CD14-positive monocyte (primary cell): ENCODE data around the gene DAB2. TPM values are rescaled to one million over a fixed set of nuclear protein-coding genes. Genes with fewer than 3 reads are reported as not detected.

Experiments used
- DNase-seq, 3 donors: peaks; one replicate each; pipeline ENCODE4 v3.0.0-alpha.2; 2011 to 2022
- H2AFZ ChIP-seq: 2 replicates; pipeline ENCODE4 v1.6.0; 2012; ENCODE audit warnings: mild to moderate bottlenecking, low read depth, low read length, inconsistent platforms; ENCODE audit not compliant: insufficient read depth, poor library complexity, severe bottlenecking
- H3K27ac ChIP-seq, 2 donors: 1 replicate in 1 of 2; 2 replicates in 1 of 2; pipeline ENCODE4 v1.5.1; 2012 to 2013; ENCODE audit warnings: low read length in 2 of 2, control low read depth in 1 of 2, inconsistent platforms in 1 of 2, low read depth in 1 of 2, mild to moderate bottlenecking in 1 of 2
- H3K27me3 ChIP-seq, 2 donors: one replicate each; pipeline versions ENCODE4 v1.6.0 to v1.6.1; 2011 to 2013; ENCODE audit warnings: low read length in 2 of 2; ENCODE audit not compliant: control insufficient read depth in 2 of 2, insufficient read depth in 2 of 2
- H3K36me3 ChIP-seq, 2 donors: replicated peaks in 1 of 2; 1 replicate in 1 of 2; 2 replicates in 1 of 2; pipeline versions ENCODE4 v1.5.1 to v1.6.1; 2012 to 2013; ENCODE audit warnings: low read length in 2 of 2, control low read depth in 1 of 2, inconsistent platforms in 1 of 2, mild to moderate bottlenecking in 1 of 2; ENCODE audit not compliant: insufficient read depth in 2 of 2, control insufficient read depth in 1 of 2
- H3K4me1 ChIP-seq, 2 donors: 1 replicate in 1 of 2; 2 replicates in 1 of 2; pipeline versions ENCODE4 v1.5.1 to v1.6.1; 2012 to 2013; ENCODE audit warnings: low read length in 2 of 2, control low read depth in 1 of 2, inconsistent platforms in 1 of 2, mild to moderate bottlenecking in 1 of 2, moderate library complexity in 1 of 2; ENCODE audit not compliant: insufficient read depth in 2 of 2, control insufficient read depth in 1 of 2
- H3K4me2 ChIP-seq: replicated peaks from 2 replicates; pipeline ENCODE3; 2012; ENCODE audit warnings: low read length, moderate library complexity, mild to moderate bottlenecking; ENCODE audit not compliant: poor library complexity, severe bottlenecking; ENCODE audit errors: extremely low read depth
- H3K4me3 ChIP-seq, 3 experiments: fragments of 200-600 bp in 1 of 3; sonication (generic) in 1 of 3; replicated peaks in 1 of 3; 1 replicate in 2 of 3; 2 replicates in 1 of 3; pipeline ENCODE4 v1.5.1; 2011 to 2013; ENCODE audit warnings: low read length in 3 of 3, mild to moderate bottlenecking in 3 of 3, control low read depth in 2 of 3, low read depth in 2 of 3, inconsistent platforms in 1 of 3, moderate library complexity in 1 of 3
- H3K79me2 ChIP-seq: 2 replicates; pipeline ENCODE4 v1.6.0; 2012; ENCODE audit warnings: mild to moderate bottlenecking, control low read depth, inconsistent platforms, low read length, moderate library complexity; ENCODE audit not compliant: insufficient read depth
- H3K9ac ChIP-seq: 2 replicates; pipeline ENCODE4 v1.6.0; 2017; ENCODE audit warnings: low read length, mild to moderate bottlenecking; ENCODE audit not compliant: insufficient read depth, poor library complexity, severe bottlenecking
- H3K9me3 ChIP-seq, 2 donors: replicated peaks in 1 of 2; 1 replicate in 1 of 2; 2 replicates in 1 of 2; pipeline versions ENCODE4 v1.5.1 to v1.6.1; 2012 to 2013; ENCODE audit warnings: low read length in 2 of 2, control low read depth in 1 of 2; ENCODE audit not compliant: control insufficient read depth in 1 of 2, insufficient read depth in 1 of 2
- H4K20me1 ChIP-seq: 2 replicates; pipeline ENCODE4 v1.6.0; 2012; ENCODE audit warnings: mild to moderate bottlenecking, low read length, control low read depth, moderate library complexity; ENCODE audit not compliant: insufficient read depth
- H3K27ac Mint-ChIP-seq, 7 donors: one replicate each; pipeline ENCODE4 v1.8.0; 2020; ENCODE audit warnings: mild to moderate bottlenecking in 7 of 7, mixed read lengths in 7 of 7, moderate library complexity in 6 of 7, inconsistent platforms in 2 of 7
- H3K27me3 Mint-ChIP-seq, 3 donors: one replicate each; pipeline ENCODE4 v1.8.0; 2021 to 2022; ENCODE audit warnings: low read depth in 3 of 3, mild to moderate bottlenecking in 3 of 3, mixed read lengths in 3 of 3, moderate library complexity in 3 of 3, inconsistent platforms in 1 of 3
- H3K36me3 Mint-ChIP-seq, 2 donors: one replicate each; pipeline ENCODE4 v1.8.0; 2020; ENCODE audit warnings: mixed read lengths in 2 of 2, inconsistent platforms in 1 of 2, mild to moderate bottlenecking in 1 of 2
- H3K4me1 Mint-ChIP-seq: one replicate; pipeline ENCODE4 v1.8.0; 2020; ENCODE audit warnings: mild to moderate bottlenecking, mixed read lengths
- H3K4me3 Mint-ChIP-seq, 2 donors: one replicate each; pipeline ENCODE4 v1.8.0; 2020; ENCODE audit warnings: mild to moderate bottlenecking in 2 of 2, mixed read lengths in 2 of 2, moderate library complexity in 1 of 2
- H3K9me3 Mint-ChIP-seq, 7 donors: one replicate each; pipeline ENCODE4 v1.8.0; 2020 to 2022; ENCODE audit warnings: mixed read lengths in 7 of 7, mild to moderate bottlenecking in 6 of 7, moderate library complexity in 6 of 7, inconsistent platforms in 2 of 7
- CTCF ChIP-seq: fragments of 200-600 bp; IDR thresholded peaks from one replicate; pipeline ENCODE4 v1.8.0; 2022; ENCODE audit warnings: antibody characterized with exemption, mild to moderate bottlenecking
- WGBS: methylation state at CpG from one replicate; pipeline ENCODE4 v1.1.5; 2013; ENCODE audit warnings: missing lambda C conversion rate; ENCODE audit not compliant: insufficient coverage; 5-methylcytosine and 5-hydroxymethylcytosine counted together
- intact Hi-C, 2 donors: fragments of 100-400 bp; cut with micrococcal nuclease; formaldehyde crosslinking; loops; one replicate each; pipeline versions ENCODE4 v1.15.0 to v1.15.1; 2023
- polyA plus RNA-seq, 3 donors: library from polyadenylated mRNA; depleted of rRNA in 1 of 3; unstranded in 2 of 3; stranded (reverse) in 1 of 3; fragments of 300-500 nt in 2 of 3; fragments of >200 nt in 1 of 3; fragmentation: Illumina TruSeq in 2 of 3; gene quantifications; 1 replicate in 2 of 3; 2 replicates in 1 of 3; pipeline ENCODE4 v1.2.3, GENCODE V29; 2012 to 2021

Gene DAB2
- polyA plus RNA-seq, 3 donors: 0.98 to 4.8 (median 3.0) TPM

GRCh38 chr5:39441838-39442237 is 17.1 kb upstream of the DAB2 start:
- Histone ChIP-seq H3K27ac (no peak overlapping the region), H3K4me2 (no peak overlapping the region), H3K9ac (no peak overlapping the region), H3K9me3 (no peaks in the 10 kb centered on the region), H2AFZ (no peak overlapping the region), H4K20me1 (no peaks in the 10 kb centered on the region), H3K4me3 (no peak overlapping the region), H3K27me3 (no peaks in the 10 kb centered on the region), H3K36me3 (no peaks in the 10 kb centered on the region), H3K4me1 (no peaks in the 10 kb centered on the region), H3K79me2 (no peaks in the 10 kb centered on the region)
- intact Hi-C loops: loop anchor here in 1 of 2 donors (10.0 kb wide), 1 partner anchor 63 kb away; no protein-coding TSS in a partner anchor
- DNase-seq: no peak
- Mint-ChIP-seq H3K27me3 (peaks cover 0 to 4% (median 0%) of the 10 kb centered on the region in 3 donors), H3K9me3 (peaks cover 0 to 1% (median 0%) of the 10 kb centered on the region in 7 donors), H3K4me3 (no peak overlapping the region), H3K36me3 (no peaks in the 10 kb centered on the region), H3K27ac (no peak overlapping the region), H3K4me1 (peaks cover 10% of the 10 kb centered on the region)
- WGBS: no CpG with 5 or more reads among the region's 2 CpGs
- no peak for TF ChIP-seq CTCF

GRCh38 chr5:39440958-39441624 is 16.3 kb upstream of the DAB2 start:
- H3K27me3 Mint-ChIP-seq: peaks cover 0 to 4% (median 0%) of the 10 kb centered on the region in 3 donors
- H3K9ac ChIP-seq: no peak overlapping the region
- H3K79me2 ChIP-seq: no peaks in the 10 kb centered on the region
- H3K9me3 ChIP-seq: no peaks in the 10 kb centered on the region
- no peaks in the 10 kb centered on the region for H3K36me3 ChIP-seq
- intact Hi-C loops: loop anchor here in 1 of 2 donors (10.0 kb wide), 1 partner anchor 64 kb away; no protein-coding TSS in a partner anchor
- no peaks in the 10 kb centered on the region for H3K27me3 ChIP-seq
- peaks cover 10% of the 10 kb centered on the region for H3K4me1 Mint-ChIP-seq
- H3K9me3 Mint-ChIP-seq: peaks cover 0 to 1% (median 0%) of the 10 kb centered on the region in 7 donors
- DNase-seq: no peak
- no peaks in the 10 kb centered on the region for H3K36me3 Mint-ChIP-seq
- H3K4me3 ChIP-seq: no peak overlapping the region
- no peak overlapping the region for H3K27ac ChIP-seq
- WGBS: no CpG with 5 or more reads among the region's 2 CpGs
- H2AFZ ChIP-seq: no peak overlapping the region
- no peak for TF ChIP-seq CTCF
- H3K4me3 Mint-ChIP-seq: no peak overlapping the region
- no peak overlapping the region for H3K4me2 ChIP-seq
- no peaks in the 10 kb centered on the region for H4K20me1 ChIP-seq
- H3K4me1 ChIP-seq: no peaks in the 10 kb centered on the region
- no peak overlapping the region for H3K27ac Mint-ChIP-seq
